Left hindlimb (tissue), 1 donor: ENCODE measurements around the gene STMN3.
"Not testable (repeated sequence)": the region's sequence is repeated elsewhere in the genome, so short reads cannot be mapped to it uniquely, and the experiment has no call there.

Experiments used
- DNase-seq: peaks from one replicate; pipeline ENCODE4 v3.0.0-alpha.2; 2018

STMN3 gene

DNA sequence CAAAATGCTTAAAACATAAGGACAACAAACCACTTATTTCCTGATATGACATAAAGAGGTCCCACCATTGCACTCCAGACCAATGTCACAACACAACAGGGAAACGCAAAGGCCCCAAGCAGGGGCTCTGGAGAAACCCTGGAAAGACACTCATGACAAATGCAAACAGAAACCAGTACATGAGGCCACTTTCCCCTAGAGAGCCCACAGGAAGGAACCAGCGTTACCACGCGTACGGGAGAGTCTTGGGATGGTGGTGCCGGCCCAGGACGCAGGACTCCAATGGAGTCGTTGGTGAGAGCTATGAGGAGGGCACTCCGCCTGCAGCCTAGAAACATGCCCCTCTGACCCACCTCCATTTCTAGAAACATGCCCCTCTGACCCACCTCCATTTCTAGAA is 46.5 kb downstream of the STMN3 start:
- DNase-seq = no peak

DNA sequence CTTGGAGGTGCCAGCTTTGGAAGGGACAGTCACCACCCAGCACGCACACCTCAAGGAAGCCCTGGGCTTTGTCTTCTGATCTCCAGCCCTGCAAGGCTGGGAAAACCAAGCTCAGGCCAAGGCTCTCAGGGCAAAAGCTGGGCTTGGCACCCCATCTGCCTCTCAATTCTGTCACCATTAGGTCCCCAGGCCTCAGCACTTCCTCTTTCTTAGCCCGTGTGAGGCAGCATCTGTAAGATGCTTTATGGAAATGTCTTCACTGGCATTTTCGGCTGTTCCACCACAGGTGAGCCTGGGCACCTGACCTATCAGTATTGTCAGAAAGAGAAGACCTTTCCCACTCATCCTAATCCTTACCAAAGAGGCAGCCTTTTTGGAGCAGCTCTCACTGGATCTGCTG is 50.9 kb downstream of the STMN3 start:
- no peak for DNase-seq

DNA sequence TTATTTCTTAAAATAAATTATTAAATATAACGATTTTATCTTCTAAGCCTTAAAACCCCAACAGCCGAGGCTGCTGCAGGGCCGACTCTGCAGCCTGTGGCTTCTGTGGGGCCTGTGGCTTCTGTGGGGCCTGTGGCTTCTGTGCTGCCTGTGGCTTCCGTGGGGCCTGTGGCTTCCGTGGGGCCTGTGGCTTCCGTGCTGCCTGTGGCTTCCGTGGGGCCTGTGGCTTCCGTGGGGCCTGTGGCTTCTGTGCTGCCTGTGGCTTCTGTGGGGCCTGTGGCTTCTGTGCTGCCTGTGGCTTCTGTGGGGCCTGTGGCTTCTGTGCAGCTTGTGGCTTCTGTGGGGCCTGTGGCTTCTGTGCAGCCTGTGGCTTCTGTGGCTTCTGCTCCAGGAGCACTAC is 51.5 kb downstream of the STMN3 start:
- not testable (repeated sequence) for DNase-seq

DNA sequence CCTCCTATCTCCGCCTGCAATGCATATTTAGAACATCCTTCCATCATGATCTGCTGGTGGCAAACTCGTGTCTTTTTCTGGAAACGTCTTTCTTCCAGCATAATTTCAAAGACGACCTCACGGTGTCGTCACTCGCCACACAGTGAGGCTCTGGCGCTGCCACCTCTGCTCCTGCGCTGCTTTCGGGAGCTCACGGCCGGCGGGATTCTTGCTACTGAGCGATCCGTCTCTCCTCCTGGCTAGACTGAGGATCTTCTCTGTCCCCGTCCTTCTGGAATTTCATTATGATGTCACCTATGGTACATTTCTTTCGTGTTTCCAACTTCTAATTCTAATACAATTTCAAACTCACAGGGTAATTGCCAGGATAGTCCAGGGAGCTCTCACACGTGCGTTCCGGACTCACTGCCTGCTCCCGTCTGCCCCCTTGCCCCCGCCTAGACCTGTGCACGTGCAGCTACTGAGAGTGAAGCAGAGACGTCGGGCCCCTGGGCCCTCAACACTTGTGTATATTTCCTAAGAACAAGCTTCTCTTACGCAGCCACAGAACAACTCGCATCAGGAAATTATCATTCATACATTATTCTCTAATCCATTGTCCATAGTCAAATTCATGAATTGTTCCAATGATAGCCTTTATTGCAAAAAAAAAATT is 53.7 kb downstream of the STMN3 start:
- no peak for DNase-seq

DNA sequence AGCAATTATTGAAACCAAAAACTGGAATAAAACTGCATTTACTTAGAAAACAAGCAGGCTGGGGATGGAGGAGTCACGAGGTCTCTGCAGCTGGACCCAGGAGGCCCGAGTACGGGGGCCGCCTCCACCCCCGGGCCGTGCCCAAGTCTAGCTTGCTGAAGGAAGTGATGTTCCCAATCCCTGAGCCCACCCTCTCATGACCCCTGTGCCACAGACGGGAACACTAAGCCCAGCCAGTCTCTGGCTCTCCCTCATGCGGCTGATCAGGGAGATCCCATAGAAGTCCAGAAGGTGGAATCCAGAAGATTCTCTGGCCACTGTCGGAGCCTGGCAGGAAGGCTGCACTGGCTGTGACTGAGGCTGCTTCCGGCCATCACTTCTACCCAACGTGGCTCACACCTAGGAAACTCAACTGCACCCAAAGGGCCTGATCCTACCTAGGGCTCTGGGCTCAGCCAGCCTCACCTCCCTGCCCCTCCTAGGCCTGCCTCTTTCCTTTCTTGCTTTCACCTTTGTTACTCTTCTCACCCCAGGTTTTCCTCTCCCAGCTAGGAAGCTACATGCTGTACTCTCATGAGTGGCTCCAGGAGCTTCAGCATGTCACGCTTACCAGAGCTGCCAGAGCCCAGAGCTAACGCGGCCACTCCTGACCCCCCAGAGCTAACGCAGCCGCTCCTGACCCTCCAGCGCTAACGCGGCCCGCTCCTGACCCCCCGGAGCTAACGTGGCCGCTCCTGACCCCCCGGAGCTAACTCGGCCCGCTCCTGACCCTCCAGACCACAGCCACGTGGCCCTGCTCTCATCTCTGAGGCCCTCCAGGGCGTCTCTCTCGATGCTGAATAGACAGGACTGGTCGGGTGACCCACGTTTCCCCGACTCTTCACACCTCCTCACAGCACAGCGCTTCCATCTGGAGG is 54.5 kb downstream of the STMN3 start:
- DNase-seq = no peak

DNA sequence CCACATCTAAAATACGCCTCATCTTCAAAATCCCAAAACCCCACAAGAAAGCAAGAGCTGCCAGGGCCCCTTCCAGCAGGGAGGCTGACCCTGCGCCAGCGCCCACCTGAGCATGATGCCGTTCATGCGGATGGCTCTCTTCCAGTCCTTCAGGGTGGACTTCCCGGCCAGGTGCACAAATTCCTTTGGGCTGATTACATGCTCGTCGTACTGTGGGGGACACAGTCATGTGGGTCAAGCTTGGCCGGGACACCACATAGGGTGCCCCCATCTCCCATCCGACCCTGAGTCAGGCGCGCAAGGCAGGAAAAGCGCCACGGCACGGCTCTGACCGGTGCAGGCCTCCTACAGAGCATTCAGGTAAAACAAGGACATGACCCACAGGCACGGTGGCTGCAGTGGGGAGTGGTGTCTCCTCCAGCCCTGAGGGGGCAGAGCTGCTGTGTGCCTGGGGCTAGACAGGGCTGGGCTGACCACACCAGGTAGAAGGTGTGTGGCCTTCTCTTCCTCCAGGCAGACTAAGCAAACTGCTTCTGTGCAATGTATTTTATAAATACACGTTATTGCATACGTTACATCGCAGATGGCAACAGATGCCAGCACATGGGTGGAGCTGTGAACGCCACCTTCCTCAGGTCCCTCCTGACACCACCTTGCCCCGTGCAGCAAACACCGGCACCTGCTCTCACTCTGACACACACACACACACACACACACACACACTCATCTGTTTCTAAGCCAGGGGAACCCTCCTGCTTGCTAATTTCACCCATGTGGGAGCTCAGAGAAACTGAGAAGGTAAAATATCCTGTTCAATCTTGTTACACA is 55.4 kb downstream of the STMN3 start:
- no peak for DNase-seq

DNA sequence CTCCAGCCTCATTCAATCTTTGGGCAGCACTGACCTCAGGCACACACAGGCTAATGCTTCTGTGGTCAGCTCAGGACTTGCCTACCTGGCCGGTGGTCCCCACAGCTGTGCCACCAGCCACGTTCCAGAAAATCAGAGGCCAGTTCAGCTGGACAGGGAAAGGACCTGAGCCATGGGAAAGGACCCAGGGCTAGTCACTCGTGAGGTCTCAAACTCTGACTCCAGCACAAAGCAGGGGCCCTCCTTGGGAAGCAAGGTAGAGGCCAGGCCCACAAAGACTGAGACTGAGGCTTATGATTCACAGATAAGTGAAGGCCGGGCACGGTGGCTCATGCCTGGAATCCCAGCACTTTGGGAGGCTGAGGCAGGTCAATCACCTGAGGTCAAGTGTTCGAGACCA is 56.8 kb downstream of the STMN3 start:
- DNase-seq = no peak

DNA sequence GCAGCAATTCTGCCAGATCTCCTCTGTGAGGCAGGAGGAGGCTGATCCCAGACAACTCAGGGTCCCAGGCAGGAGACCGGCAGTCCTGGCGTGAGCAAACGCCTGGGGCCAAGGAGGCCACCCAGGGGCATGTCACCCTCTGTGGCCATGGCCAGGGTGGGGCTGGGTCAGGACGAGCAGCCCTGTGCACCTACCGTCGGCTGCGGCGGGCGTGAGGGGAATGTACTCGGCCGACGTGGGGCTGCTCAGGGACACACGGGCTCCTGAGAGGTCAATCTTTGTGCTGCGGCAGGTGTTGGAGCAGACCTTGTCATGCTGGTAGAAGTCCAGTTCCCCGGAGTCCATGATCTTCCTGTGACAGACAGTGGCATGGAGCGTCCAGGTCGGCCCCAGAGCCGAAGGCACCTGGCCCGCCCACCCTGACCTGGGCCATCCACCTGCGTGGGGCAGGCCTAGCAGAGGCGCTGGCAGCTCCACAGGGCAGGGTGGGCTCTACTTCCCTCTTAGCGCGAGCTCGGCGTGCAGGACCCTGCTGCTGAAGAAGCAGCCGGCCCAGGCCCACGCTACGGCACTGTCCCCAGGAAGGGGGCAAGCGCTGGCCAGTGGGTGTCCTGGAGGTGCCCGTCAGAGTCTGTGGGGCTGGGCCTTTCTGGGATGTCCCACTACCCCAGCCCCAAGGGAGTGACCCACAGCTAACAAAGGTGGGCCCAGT is 57.7 kb downstream of the STMN3 start:
- no peak for DNase-seq

DNA sequence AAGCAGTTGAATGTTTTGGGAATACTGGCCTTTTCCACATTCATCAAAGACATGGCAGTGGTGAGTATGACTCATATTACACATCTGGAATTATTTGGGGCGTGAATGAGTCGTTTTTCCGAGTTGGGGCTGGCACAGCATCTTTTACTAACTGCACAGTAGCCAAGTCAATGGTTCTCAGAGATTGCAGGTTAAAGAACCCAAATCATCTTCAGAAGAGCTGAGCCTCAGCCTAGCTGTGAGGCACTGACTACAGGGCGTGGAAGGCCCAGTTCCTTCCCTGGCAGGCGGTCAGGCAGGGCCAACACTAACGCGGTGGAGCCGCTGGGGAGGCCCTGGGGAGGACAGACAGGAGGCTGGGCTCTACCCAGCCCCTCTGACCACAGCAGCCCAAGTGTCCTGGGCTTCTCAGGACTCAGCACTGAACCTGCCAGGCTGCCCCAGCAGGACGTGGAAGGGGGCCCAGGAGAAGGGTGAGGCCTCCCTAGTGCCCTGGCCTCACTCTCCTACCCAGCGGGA is 59.1 kb downstream of the STMN3 start:
- no peak for DNase-seq

DNA sequence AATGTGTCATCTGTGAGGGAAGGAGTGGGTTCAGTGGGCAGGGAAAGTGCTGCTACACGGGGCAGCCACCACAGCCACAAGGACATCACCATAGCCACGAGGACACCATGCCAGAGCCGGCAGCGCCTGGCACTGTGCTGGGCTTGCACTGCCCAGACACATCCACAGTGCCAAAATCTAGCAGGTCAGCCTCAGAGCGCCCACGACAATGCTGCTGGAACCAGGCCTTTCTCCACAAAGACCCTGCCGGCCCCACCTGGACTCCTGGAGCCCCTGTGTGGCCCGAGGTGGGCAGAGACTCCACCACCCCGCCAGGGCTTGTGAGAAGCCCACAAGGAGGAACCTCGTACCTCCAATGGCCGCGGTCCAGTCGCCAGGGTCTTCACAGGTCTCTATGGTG is 60.6 kb downstream of the STMN3 start:
- DNase-seq = no peak

DNA sequence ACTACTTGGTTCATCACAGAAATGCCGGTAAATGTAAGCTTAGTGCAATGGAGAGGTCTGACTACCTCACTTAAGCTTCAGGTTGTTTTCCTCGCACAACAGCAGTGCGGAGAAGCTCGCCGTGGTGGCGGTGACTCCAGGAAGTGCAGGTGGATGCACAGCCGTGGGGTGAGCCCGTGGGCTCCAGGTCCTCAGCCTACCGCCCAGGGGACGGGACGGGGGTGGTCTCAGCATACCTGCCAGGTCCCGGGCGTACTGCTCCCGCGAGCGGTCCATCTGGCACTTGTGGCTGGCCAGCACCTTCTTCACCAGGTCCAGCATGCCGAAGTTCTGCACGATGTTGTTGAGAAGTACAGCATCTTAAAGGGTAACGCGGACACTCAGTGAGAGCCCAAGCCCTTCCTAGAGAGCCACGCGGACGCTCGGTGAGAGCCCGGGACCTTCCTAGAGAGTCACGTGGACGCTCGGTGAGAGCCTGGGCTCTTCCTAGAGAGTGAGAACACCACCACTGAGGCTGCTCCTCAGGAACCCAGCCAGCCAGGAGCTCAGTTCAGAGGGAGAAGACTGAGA is 61.4 kb downstream of the STMN3 start:
- no peak for DNase-seq

DNA sequence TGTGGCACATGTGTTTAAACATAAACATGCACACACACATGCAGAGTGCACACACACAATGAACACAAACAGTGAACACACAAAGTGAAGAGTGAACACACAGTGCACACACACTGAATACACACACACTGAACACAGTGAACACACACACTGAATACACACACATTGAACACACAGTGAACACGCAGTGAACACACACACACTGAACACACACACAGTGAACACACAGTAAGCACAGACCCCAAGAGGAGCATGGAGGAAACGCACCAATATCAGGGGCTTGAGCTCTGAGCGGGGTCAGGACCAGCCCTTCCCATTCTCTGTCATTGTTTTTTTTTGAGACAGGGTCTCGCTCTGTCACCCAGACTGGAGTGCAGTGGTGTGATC is 62.1 kb downstream of the STMN3 start:
- DNase-seq = no peak

DNA sequence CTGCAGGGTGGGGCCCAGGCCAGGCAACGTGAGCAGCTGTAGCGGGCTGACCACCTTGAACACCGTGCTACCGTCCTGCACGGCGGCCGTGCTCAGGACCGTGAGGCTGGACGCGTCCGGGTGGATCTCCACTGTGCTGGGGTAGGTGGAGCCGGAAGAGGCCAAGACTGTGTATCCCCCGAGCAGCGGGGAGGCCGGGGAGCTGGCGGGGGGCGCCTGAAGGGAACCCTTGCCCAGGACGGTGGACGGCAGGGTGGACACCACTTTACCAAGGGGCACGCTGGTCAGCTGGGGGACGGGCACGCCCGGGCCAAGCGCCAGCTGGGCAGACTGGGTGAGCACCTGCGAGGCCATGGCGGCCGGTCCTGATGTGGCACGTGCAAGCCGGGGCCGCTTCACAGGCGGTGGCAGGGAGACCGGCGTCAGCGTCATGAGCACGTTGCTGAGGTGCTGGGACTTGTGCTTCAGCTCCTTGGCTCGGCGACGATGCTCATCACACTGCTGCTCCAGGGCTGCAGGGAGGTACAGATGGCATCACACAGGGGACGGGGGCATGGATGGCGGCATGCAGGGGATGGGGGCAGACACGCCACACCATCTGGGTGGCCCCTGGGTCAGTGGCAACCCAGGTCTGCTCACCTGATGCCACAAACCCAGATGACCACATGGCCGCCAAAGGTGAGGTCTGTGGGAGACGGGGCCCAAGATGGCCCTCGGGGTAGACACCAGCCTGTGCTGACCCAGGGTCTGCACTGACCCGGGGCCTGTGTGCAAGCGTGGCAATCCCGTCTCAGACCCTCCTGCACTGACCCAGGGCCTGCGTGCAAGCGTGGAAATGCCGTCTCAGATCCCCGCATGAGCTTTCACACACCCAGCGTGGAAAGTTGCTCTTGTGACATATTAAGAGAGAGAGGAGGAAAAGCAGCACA is 62.7 kb downstream of the STMN3 start:
- no peak for DNase-seq
